AG04450 (cell line): ENCODE results near the gene TRMT2A. TPM values are rescaled to one million over a fixed set of nuclear protein-coding genes. Genes with fewer than 3 reads are reported as not detected.

Source experiments
- CTCF ChIA-PET: fragments of 300-600, 350-600 bp; formaldehyde crosslinking; extraction: SDS; loops from one replicate; lab custom pipeline; 2022; ENCODE audit warnings: antibody characterized with exemption, inconsistent platforms; lab: Charles Lee
- POLR2A ChIA-PET: fragments of 350-600 bp; formaldehyde crosslinking; extraction: SDS; loops from one replicate; lab custom pipeline; 2021; ENCODE audit warnings: antibody characterized with exemption, inconsistent platforms; lab: Yijun Ruan, JAX
- DNase-seq: peaks from one replicate; pipeline ENCODE4 v3.0.0-alpha.2; 2011; ENCODE audit warnings: low read depth, low spot score
- H3K27ac ChIP-seq: one replicate; pipeline ENCODE4 v1.5.1; 2012; ENCODE audit warnings: low read depth, low read length, control low read depth
- H3K27me3 ChIP-seq: one replicate; pipeline ENCODE4 v1.6.0; 2012; ENCODE audit warnings: low read length; ENCODE audit not compliant: control insufficient read depth, insufficient read depth
- H3K4me3 ChIP-seq: 2 replicates; pipeline ENCODE4 v1.5.1; 2011; ENCODE audit warnings: mild to moderate bottlenecking, low read depth, low read length, control low read depth
- H3K9me3 ChIP-seq: 2 replicates; pipeline ENCODE4 v1.5.1; 2012; ENCODE audit warnings: low read length; ENCODE audit not compliant: control insufficient read depth, insufficient read depth
- CTCF ChIP-seq: IDR thresholded peaks from 2 replicates; pipeline ENCODE4 v1.5.1; 2011; ENCODE audit warnings: low read depth, low read length, control low read depth, inconsistent platforms
- polyA plus RNA-seq: library from polyadenylated mRNA; depleted of rRNA; stranded (reverse); fragments of >200 nt; gene quantifications from 2 replicates; pipeline ENCODE4 v1.2.3, GENCODE V29; 2011

The TRMT2A gene
- polyA plus RNA-seq, 1 experiment, result 15.6 TPM

GRCh38 chr22:20084547-20085413 is 32.2 kb downstream of the TRMT2A start:
- peak; percentile 39; the same call in 1 of the 2 replicates for TF ChIP-seq CTCF
- ChIA-PET POLR2A (no interaction called here), CTCF (no interaction called here)
- H3K27ac ChIP-seq, result peak overlapping the region; percentile 11
- no peaks in the 10 kb centered on the region for H3K9me3 ChIP-seq
- DNase-seq, result no peak
- no peaks in the 10 kb centered on the region for H3K27me3 ChIP-seq
- no peak overlapping the region for H3K4me3 ChIP-seq

GRCh38 chr22:20083891-20084546 is 33.0 kb downstream of the TRMT2A start:
- no peak for DNase-seq
- ChIA-PET CTCF (no interaction called here), POLR2A (no interaction called here)
- Histone ChIP-seq H3K4me3 (no peak overlapping the region), H3K27ac (no peak overlapping the region), H3K9me3 (no peaks in the 10 kb centered on the region; the same call in 1 of the 2 replicates), H3K27me3 (no peaks in the 10 kb centered on the region)
- no peak for TF ChIP-seq CTCF

- no peaks in the 10 kb centered on the region for H3K27me3 ChIP-seq
- DNase-seq, result no peak
- ChIA-PET CTCF (no interaction called here), POLR2A (interaction anchor here (0.5 kb wide), 1 partner anchor 14 kb away, joined by 9 read pairs; no protein-coding TSS in a partner anchor)
- TF ChIP-seq CTCF, result no peak
- peak overlapping the region; percentile 57 for H3K27ac ChIP-seq
- no peaks in the 10 kb centered on the region; the same call in 1 of the 2 replicates for H3K9me3 ChIP-seq
- no peak overlapping the region for H3K4me3 ChIP-seq
Measured at GRCh38 chr22:20083157-20083890, 33.7 kb downstream of the TRMT2A start.

- peak; percentile 16 for DNase-seq
- peak overlapping the region; percentile 85 for H3K4me3 ChIP-seq
- CTCF ChIA-PET, result no interaction called here
- H3K27ac ChIP-seq, result peak overlapping the region; percentile 86
- no peaks in the 10 kb centered on the region for H3K27me3 ChIP-seq
- POLR2A ChIA-PET, result interaction anchor here (1.2 to 1.3 kb wide), 2 partner anchors 9 to 11 kb away, joined by 3 to 8 read pairs; no protein-coding TSS in a partner anchor
- 0 out of 2 replicates have a peak, but pooled peaks have one; percentile 2 for TF ChIP-seq CTCF
- H3K9me3 ChIP-seq, result no peaks in the 10 kb centered on the region; the same call in 1 of the 2 replicates
Measured at GRCh38 chr22:20080776-20081654, 36.0 kb downstream of the TRMT2A start.
